Left renal cortex interstitium (tissue), 4 donors: ENCODE results near the gene SOD1. TPM values are rescaled to one million over a fixed set of nuclear protein-coding genes. Genes with fewer than 3 reads are reported as not detected.
A peak's percentile ranks its signal among the peaks of the same experiment; 100 is the strongest.
"Not testable (repeated sequence)": the region's sequence is repeated elsewhere in the genome, so short reads cannot be mapped to it uniquely, and the experiment has no call there.

Experiments used
- DNase-seq, 4 donors: peaks; one replicate each; pipeline ENCODE4 v3.0.0-alpha.2; 2013; ENCODE audit warnings: low read depth in 4 of 4, low spot score in 2 of 4, missing footprints in 1 of 4
- polyA plus RNA-seq, 4 donors: library from polyadenylated mRNA; unstranded; fragments of 120-200 nt; gene quantifications; one replicate each; pipeline ENCODE4 v1.2.1, GENCODE V29; 2013; ENCODE audit not compliant: insufficient read length in 4 of 4

SOD1 gene
- polyA plus RNA-seq, 4 donors: 241 to 316 (median 266) TPM

DNA sequence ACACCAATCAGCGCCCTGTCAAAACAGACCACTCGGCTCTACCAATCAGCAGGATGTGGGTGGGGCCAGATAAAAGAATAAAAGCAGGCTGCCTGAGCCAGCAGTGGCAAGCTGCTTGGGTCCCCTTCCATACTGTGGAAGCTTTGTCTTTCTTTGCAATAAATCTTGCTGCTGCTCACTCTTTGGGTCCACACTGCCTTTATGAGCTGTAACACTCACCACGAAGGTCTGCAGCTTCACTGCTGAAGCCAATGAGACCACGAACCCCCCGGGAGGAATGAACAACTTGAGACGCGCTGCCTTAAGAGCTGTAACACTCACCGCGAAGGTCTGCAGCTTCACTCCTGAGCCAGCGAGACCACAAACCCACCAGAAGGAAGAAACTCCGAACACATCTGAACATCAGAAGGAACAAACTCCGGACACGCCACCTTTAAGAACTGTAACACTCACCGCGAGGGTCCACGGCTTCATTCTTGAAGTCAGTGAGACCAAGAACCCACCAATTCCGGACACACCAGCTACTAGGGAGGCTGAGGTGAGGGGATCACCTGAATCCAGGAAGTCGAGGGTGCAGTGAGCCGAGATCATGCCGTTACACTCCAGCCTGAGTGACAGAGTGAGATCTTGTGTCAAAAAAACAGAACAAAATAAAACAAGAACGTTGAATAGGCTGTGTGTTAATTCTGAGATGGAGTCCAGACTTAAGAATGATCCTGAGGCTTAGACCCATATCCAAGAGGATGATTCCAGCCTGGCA lies 4.5 kb upstream of the SOD1 start:
- not testable (repeated sequence) for DNase-seq

- DNase-seq: no peak
Measured at GRCh38 chr21:31656199-31657095, 3.0 kb upstream of the SOD1 start.

- no peak for DNase-seq
Measured at GRCh38 chr21:31658053-31658452, 1.4 kb upstream of the SOD1 start.

DNA sequence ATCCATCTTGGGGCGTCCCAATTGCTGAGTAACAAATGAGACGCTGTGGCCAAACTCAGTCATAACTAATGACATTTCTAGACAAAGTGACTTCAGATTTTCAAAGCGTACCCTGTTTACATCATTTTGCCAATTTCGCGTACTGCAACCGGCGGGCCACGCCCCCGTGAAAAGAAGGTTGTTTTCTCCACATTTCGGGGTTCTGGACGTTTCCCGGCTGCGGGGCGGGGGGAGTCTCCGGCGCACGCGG lies 282 bp upstream of the SOD1 start:
- no peak for DNase-seq

GRCh38 chr21:31660259-31660565 lies 719 bp downstream of the SOD1 start:
- peak in 3 of 4 donors; percentile 22 to 28 (median 23) for DNase-seq

- DNase-seq: no peak
Measured at GRCh38 chr21:31660591-31660990, 1.1 kb downstream of the SOD1 start.

DNA sequence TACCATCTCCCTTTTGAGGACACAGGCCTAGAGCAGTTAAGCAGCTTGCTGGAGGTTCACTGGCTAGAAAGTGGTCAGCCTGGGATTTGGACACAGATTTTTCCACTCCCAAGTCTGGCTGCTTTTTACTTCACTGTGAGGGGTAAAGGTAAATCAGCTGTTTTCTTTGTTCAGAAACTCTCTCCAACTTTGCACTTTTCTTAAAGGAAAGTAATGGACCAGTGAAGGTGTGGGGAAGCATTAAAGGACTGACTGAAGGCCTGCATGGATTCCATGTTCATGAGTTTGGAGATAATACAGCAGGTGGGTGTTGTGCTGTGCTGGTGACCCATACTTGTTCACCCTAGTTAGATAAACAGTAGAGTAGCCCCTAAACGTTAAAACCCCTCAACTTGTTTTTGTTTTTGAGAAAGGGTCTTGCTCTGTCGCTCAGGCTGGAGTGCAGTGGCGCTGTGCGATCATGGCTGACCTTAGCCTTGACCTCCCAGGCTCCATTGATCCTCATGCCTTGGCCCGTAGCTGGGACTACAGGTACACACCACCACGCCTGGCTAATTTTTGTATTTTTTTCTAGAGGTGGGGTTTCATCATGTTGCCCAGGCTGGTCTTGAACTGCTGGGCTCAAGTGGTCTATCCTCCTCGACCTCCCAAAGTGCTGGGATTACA lies 4.2 kb downstream of the SOD1 start:
- DNase-seq: no peak

DNA sequence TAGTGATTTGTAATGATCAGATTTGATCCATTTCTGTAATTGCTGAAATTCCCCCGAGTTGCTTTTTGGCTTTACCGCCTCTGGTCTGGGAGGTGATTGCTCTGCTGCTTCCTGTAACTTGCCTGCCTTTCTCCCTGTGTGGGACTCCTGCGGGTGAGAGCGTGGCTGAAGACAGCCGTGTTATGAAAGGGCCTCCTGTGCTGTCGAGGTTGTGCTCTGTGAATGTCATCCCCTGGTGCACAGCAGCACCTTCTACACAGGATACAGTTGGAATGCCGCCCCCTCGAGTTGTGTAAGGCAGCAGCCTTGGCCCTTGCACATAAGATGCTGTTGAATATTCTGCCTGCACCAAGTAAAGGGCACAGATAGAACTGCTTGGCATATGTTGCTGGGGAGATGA lies 5.9 kb downstream of the SOD1 start:
- no peak for DNase-seq

- DNase-seq: not testable (repeated sequence)
Measured at GRCh38 chr21:31665869-31666268, 6.4 kb downstream of the SOD1 start.

DNA sequence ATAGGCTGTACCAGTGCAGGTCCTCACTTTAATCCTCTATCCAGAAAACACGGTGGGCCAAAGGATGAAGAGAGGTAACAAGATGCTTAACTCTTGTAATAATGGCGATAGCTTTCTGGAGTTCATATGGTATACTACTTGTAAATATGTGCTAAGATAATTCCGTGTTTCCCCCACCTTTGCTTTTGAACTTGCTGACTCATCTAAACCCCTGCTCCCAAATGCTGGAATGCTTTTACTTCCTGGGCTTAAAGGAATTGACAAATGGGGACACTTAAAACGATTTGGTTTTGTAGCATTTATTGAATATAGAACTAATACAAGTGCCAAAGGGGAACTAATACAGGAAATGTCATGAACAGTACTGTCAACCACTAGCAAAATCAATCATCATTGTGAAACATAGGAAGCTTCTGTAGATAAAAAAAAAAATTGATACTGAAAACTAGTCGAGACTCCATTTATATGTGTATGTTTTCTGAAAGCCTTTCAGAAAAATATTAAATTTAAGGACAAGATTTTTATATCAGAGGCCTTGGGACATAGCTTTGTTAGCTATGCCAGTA lies 7.0 kb downstream of the SOD1 start:
- no peak for DNase-seq

- DNase-seq: no peak
Measured at GRCh38 chr21:31667132-31667531, 7.6 kb downstream of the SOD1 start.

DNA sequence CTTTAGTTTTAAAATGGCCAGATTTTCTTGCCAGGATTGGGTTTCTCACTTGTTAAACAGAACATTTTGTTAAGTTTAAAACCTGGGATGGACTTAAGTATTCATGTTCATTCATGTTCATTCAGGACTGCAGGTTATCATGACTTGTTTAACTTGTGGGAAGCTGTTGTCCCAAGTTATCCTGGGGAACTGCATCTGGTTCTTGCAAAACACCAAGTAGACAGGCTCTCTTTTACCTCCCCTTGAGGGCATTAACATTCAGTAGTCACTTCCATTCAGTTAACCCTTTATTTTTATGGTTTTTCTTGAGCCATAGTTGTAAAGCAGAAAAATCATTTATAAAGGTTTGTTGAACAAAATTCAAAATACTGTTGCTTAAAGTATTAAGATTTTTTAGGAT lies 8.1 kb downstream of the SOD1 start:
- no peak for DNase-seq

DNA sequence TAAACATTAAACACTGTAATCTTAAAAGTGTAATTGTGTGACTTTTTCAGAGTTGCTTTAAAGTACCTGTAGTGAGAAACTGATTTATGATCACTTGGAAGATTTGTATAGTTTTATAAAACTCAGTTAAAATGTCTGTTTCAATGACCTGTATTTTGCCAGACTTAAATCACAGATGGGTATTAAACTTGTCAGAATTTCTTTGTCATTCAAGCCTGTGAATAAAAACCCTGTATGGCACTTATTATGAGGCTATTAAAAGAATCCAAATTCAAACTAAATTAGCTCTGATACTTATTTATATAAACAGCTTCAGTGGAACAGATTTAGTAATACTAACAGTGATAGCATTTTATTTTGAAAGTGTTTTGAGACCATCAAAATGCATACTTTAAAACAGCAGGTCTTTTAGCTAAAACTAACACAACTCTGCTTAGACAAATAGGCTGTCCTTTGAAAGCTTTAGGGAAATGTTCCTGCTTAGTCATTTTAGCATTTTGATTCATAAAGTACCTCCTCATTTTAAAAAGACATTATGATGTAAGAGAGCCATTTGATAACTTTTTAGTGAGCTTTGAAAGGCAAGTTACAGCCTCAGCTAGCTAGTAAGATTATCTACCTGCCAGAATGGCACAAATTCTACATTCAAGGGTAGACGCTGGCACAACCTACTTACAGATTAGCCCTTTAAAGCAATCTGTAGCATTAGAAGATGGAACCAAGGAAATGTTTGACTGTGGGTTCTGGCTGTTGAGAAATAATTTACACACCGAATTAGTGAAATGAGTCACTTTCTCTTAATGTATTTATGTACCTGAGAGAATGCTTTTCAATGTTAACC lies 9.4 kb downstream of the SOD1 start:
- DNase-seq: no peak

DNA sequence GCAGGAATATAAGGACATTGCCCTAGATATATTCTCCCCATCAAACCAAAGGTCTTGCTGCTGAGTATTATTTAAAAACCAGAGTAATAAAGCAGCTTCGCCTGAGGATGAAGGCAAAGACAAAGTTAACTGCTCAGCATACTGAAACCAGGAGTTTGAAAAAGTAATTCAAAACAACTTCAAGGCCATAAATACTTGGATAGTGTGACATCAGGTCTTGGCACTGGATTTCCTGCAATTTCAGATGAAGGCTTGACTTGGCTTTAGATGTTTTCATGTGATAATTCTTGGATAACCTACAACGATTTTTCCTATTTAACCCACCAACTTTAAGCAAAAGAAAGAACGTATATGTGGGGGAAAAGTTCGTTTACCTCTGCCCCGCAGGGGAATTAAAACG lies 10.6 kb downstream of the SOD1 start:
- no peak for DNase-seq

GRCh38 chr21:31671146-31671716 lies 11.7 kb downstream of the SOD1 start:
- no peak for DNase-seq

DNA sequence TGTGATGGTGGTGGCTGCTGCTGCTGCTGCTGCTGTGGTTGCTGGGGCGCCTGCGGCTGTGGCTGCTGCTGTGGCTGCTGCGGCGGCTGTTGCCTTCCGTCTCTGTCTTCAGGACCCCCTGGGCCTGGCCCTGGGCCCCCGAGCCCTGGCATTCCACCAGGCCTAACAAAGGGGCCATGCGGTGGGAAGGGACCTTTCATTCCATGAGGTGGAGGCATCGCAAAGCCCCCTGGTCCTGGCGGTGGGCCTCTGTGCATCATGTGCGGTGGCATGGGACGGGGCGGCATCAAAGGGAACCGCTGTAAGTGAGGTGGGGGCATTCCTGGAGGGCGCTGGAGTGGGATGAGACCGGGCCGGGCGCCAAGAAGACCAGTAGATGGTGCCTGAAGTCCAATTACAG lies 12.4 kb downstream of the SOD1 start:
- DNase-seq: no peak

DNA sequence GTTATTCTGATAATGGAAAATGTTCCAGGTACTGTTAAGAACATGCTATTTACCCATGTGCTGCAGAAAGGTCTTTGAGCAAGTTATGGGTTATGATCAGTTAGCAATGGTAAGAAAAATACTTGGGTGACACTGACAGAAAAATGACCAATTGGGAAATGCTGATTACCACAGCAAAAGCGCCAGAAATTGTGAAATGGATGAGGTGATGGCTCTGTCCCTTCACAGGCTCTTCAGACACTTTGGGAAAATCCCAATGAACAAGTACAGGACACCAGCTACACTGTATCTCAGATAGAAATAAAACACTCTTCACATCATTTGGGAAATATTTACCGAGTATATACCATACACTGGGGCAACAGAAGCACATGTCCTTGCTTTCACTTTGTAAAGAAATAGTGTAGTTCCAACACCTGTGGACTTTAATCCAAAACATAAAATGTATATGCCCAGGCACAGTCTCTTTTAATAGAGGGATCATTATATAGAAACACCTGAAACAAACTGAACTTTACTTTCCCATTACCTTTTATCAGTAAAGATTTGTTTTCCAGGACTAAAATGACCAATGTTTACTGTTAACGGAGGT lies 13.9 kb downstream of the SOD1 start:
- DNase-seq: no peak

- no peak for DNase-seq
Measured at GRCh38 chr21:31675318-31675717, 15.8 kb downstream of the SOD1 start.

- no peak for DNase-seq
Measured at GRCh38 chr21:31675960-31676359, 16.5 kb downstream of the SOD1 start.

- no peak for DNase-seq
Measured at GRCh38 chr21:31677047-31677446, 17.6 kb downstream of the SOD1 start.
